SW 1271 (cell line): ENCODE results near the gene GPR45.

ENCODE experiments used
- DNase-seq, 2 experiments: peaks; one replicate each; lab custom pipeline; 2025; lab: John Stamatoyannopoulos, UW

The GPR45 gene

GRCh38 chr2:105254531-105255210, 13.1 kb downstream of the GPR45 start:
- no peak for DNase-seq

- DNase-seq, result no peak
Observed at GRCh38 chr2:105255979-105256378, 14.4 kb downstream of the GPR45 start.

GRCh38 chr2:105256431-105257047, 15.0 kb downstream of the GPR45 start:
- DNase-seq, result no peak

- no peak for DNase-seq
Observed at GRCh38 chr2:105257981-105258380, 16.4 kb downstream of the GPR45 start.

- DNase-seq, result no peak
Observed at GRCh38 chr2:105258835-105259350, 17.4 kb downstream of the GPR45 start.

- DNase-seq, result no peak
Observed at GRCh38 chr2:105261061-105261460, 19.5 kb downstream of the GPR45 start.

- DNase-seq, result no peak
Observed at GRCh38 chr2:105262651-105263091, 21.1 kb downstream of the GPR45 start.

GRCh38 chr2:105269426-105269825, 27.9 kb downstream of the GPR45 start:
- no peak for DNase-seq

GRCh38 chr2:105271393-105272045, 30.0 kb downstream of the GPR45 start:
- DNase-seq, result no peak

GRCh38 chr2:105272176-105272575, 30.6 kb downstream of the GPR45 start:
- no peak for DNase-seq

- no peak for DNase-seq
Observed at GRCh38 chr2:105274046-105274445, 32.5 kb downstream of the GPR45 start.

GRCh38 chr2:105278654-105279053, 37.1 kb downstream of the GPR45 start:
- no peak for DNase-seq

GRCh38 chr2:105279126-105279525, 37.6 kb downstream of the GPR45 start:
- DNase-seq, result no peak

GRCh38 chr2:105280281-105280680, 38.7 kb downstream of the GPR45 start:
- no peak for DNase-seq

- DNase-seq, result no peak
Observed at GRCh38 chr2:105283532-105283931, 42.0 kb downstream of the GPR45 start.

- peak in 1 of 2 experiments; percentile 55 for DNase-seq
Observed at GRCh38 chr2:105287692-105288091, 46.1 kb downstream of the GPR45 start.

- no peak for DNase-seq
Observed at GRCh38 chr2:105288133-105288532, 46.6 kb downstream of the GPR45 start.

GRCh38 chr2:105290981-105291660, 49.6 kb downstream of the GPR45 start:
- no peak for DNase-seq

- DNase-seq, result no peak
Observed at GRCh38 chr2:105291981-105292380, 50.4 kb downstream of the GPR45 start.
